Stomach (tissue), 4 donors: ENCODE results near the gene RNASE4.

ENCODE experiments used
- POLR2A ChIP-seq, 4 donors: fragments of 450-650 bp; IDR thresholded peaks; one replicate each; pipeline ENCODE4 v1.6.1; 2016; ENCODE audit warnings: antibody characterized with exemption in 4 of 4, control low read depth in 2 of 4, mild to moderate bottlenecking in 1 of 4, moderate library complexity in 1 of 4
- POLR2AphosphoS5 ChIP-seq, 3 donors: sonication (generic); formaldehyde crosslinking; IDR thresholded peaks; one replicate each; pipeline ENCODE4 v1.6.1; 2016; ENCODE audit warnings: antibody characterized with exemption in 3 of 3

GRCh38 chr14:20726531-20726930 lies 42.2 kb downstream of the RNASE4 start:
- TF ChIP-seq POLR2AphosphoS5 (IDR thresholded peaks at IDR 0.05), result no peak
- no peak for TF ChIP-seq POLR2A (IDR thresholded peaks at IDR 0.05)
